ENCODE data around the gene SBF2.

DNA sequence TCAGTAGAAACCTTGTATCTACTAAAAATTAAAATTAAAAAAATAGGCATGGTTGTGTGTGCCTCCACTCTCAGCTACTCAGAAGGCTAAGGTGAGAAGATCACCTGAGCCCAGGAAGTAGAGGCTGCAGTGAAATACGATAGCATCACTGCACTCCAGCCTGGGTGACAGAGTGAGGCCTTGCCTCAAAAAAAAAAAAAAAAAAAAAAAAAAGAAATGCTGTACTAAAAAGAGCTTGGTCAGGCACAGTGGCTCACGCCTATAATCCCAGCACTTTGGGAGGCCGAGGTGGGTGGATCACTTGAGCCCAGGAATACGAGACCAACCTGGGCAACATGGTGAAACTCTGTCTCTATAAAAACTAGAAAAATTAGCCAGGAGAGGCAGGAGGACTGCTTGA lies 36.5 kb downstream of the SBF2 start:
- TF ChIP-seq, protein P1, sequence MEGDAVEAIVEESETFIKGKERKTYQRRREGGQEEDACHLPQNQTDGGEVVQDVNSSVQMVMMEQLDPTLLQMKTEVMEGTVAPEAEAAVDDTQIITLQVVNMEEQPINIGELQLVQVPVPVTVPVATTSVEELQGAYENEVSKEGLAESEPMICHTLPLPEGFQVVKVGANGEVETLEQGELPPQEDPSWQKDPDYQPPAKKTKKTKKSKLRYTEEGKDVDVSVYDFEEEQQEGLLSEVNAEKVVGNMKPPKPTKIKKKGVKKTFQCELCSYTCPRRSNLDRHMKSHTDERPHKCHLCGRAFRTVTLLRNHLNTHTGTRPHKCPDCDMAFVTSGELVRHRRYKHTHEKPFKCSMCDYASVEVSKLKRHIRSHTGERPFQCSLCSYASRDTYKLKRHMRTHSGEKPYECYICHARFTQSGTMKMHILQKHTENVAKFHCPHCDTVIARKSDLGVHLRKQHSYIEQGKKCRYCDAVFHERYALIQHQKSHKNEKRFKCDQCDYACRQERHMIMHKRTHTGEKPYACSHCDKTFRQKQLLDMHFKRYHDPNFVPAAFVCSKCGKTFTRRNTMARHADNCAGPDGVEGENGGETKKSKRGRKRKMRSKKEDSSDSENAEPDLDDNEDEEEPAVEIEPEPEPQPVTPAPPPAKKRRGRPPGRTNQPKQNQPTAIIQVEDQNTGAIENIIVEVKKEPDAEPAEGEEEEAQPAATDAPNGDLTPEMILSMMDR (optimal IDR thresholded peaks at IDR 0.05 in 1 of 3, IDR thresholded peaks at IDR 0.05 in 1 of 3, conservative IDR thresholded peaks at IDR 0.05 in 1 of 3; ENCODE audit: extremely low read depth in 1 of 3, insufficient read depth in 2 of 3, low read length in 3 of 3) = no peak
- no peak for TF ChIP-seq EZH2 (IDR thresholded peaks at IDR 0.05; ENCODE audit: low read length)

All from keratinocyte (primary cell).